H1 (cell line): ENCODE data around the gene PAX5. TPM values are rescaled to one million over a fixed set of nuclear protein-coding genes. Genes with fewer than 3 reads are reported as not detected.

Experiments used
- CBX5 ChIP-seq: fragments of 300-800, 300-1000 bp; sonication (generic); IDR thresholded peaks from 2 replicates; pipeline ENCODE4 v1.7.1; 2016; ENCODE audit warnings: antibody characterized with exemption, low read length, low read depth
- CHD2 ChIP-seq: IDR thresholded peaks from 2 replicates; pipeline ENCODE4 v1.6.1; 2012; ENCODE audit warnings: low read length, improper control_type of control experiment
- CREB1 ChIP-seq: IDR thresholded peaks from 2 replicates; pipeline ENCODE4 v1.6.1; 2012; ENCODE audit warnings: inconsistent platforms
- MAFK ChIP-seq: IDR thresholded peaks from 2 replicates; pipeline ENCODE4 v1.6.1; 2012; ENCODE audit warnings: low read depth, mild to moderate bottlenecking, improper control_type of control experiment, low read length
- RBBP5 ChIP-seq: IDR thresholded peaks from 2 replicates; pipeline ENCODE4 v1.7.1; 2012; ENCODE audit warnings: low read depth, mild to moderate bottlenecking, inconsistent platforms, low read length, moderate library complexity, borderline replicate concordance
- TEAD4 ChIP-seq: IDR thresholded peaks from 2 replicates; pipeline ENCODE4 v1.6.1; 2012; ENCODE audit warnings: low read depth, low read length, inconsistent platforms, mixed read lengths
- polyA plus RNA-seq, 7 experiments: library from polyadenylated mRNA; depleted of rRNA in 3 of 7; stranded (reverse) in 5 of 7; unstranded in 2 of 7; fragments of >200 nt in 5 of 7; fragments of 200-250 nt in 2 of 7; gene quantifications; 1 replicate in 5 of 7; 2 replicates in 1 of 7; 4 replicates in 1 of 7; pipeline versions ENCODE4 v1.2.1 to v1.2.3, GENCODE V29; 2011 to 2013; ENCODE audit warnings: missing spikeins in 2 of 7, mixed read lengths in 2 of 7
- total RNA-seq: library from RNA; stranded (reverse); fragmentation: NEBNext Ultra II Directional; extraction: Animal tissue kit (Norgen Biotek cat#: 25700); gene quantifications from 2 replicates; pipeline ENCODE4 v1.2.1, GENCODE V29; 2021
- TF ChIP-seq, protein P1 (sequence below), 3 experiments: IDR thresholded peaks; 1 replicate in 2 of 3; 2 replicates in 1 of 3; pipeline versions ENCODE4 v1.5.1 to v1.6.1; 2011; ENCODE audit warnings: low read length in 3 of 3, mild to moderate bottlenecking in 3 of 3, inconsistent platforms in 2 of 3, low read depth in 1 of 3, moderate library complexity in 1 of 3; ENCODE audit not compliant: insufficient read depth in 1 of 3; ENCODE audit errors: control extremely low read depth in 1 of 3
- TF ChIP-seq, protein P2 (sequence below): IDR thresholded peaks from 2 replicates; pipeline ENCODE4 v1.6.1; 2011; ENCODE audit warnings: low read length, improper control_type of control experiment

The PAX5 gene
- total and polyA plus RNA-seq, 2 of the 8 experiments (the other 6 are each of a cell fraction or from before 2014, with no cell fraction given): 0.29 to 0.43 TPM

DNA sequence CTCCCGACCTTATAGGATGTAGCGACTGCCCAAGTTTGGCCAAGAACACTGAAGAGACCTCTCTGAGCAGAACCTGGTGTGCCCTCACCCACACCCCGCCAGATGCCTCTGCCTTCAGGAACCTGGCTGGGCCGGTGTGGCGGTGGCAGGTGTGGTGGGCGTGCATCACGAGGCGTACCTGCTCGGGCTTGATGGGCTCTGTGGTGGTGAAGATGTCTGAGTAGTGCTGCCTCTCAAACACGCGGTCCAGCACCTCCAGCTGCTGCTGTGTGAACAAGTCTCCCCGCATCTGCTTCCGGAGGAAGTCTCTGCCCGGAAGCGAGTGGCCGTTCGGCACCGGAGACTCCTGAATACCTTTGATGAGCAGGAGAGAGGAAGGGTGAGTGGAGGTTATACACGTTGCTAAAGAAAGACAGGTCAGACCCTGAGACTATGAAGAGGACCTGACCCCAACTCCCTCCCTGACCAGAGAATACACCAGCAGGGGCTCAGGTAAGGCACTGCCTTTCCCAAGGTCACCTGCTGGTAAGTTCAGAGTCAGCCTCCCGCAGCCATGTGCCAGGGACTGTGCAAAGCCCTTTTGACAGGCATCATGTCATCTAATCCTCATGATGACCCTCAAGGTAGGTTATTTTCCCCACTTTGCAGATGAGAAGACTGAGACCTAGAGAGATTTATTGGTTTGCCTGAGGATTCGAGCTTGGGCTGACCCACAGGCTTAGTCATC is 67.5 kb downstream of the PAX5 start (continued):
- TF ChIP-seq, protein P1, sequence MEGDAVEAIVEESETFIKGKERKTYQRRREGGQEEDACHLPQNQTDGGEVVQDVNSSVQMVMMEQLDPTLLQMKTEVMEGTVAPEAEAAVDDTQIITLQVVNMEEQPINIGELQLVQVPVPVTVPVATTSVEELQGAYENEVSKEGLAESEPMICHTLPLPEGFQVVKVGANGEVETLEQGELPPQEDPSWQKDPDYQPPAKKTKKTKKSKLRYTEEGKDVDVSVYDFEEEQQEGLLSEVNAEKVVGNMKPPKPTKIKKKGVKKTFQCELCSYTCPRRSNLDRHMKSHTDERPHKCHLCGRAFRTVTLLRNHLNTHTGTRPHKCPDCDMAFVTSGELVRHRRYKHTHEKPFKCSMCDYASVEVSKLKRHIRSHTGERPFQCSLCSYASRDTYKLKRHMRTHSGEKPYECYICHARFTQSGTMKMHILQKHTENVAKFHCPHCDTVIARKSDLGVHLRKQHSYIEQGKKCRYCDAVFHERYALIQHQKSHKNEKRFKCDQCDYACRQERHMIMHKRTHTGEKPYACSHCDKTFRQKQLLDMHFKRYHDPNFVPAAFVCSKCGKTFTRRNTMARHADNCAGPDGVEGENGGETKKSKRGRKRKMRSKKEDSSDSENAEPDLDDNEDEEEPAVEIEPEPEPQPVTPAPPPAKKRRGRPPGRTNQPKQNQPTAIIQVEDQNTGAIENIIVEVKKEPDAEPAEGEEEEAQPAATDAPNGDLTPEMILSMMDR (IDR thresholded peaks at IDR 0.05; ENCODE audit: control extremely low read depth in 1 of 3, insufficient read depth in 1 of 3, low read depth in 1 of 3, low read length in 3 of 3): no peak
- TF ChIP-seq CHD2: no peak
- TF ChIP-seq, protein P2, sequence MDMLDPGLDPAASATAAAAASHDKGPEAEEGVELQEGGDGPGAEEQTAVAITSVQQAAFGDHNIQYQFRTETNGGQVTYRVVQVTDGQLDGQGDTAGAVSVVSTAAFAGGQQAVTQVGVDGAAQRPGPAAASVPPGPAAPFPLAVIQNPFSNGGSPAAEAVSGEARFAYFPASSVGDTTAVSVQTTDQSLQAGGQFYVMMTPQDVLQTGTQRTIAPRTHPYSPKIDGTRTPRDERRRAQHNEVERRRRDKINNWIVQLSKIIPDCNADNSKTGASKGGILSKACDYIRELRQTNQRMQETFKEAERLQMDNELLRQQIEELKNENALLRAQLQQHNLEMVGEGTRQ: no peak
- no peak for TF ChIP-seq CBX5
- TF ChIP-seq RBBP5: no peak
- TF ChIP-seq MAFK: no peak
- no peak for TF ChIP-seq TEAD4
- no peak for TF ChIP-seq CREB1
